Panc1 (cell line): Measurements from ENCODE around the gene KRTAP5-7.

Experiments used
- POLR2AphosphoS5 ChIP-seq: IDR thresholded peaks from 2 replicates; pipeline ENCODE4 v1.6.1; 2012; ENCODE audit warnings: mild to moderate bottlenecking, low read depth, low read length, moderate library complexity
- TF ChIP-seq, protein P1 (sequence below): fragments of 450-650 bp; IDR thresholded peaks from 2 replicates; pipeline ENCODE4 v1.5.1; 2017; ENCODE audit warnings: mild to moderate bottlenecking
- TF ChIP-seq, protein P2 (sequence below), 2 experiments: IDR thresholded peaks; 2 replicates each; pipeline ENCODE4 v1.6.1; 2011 to 2012; ENCODE audit warnings: low read depth in 2 of 2, control low read depth in 1 of 2, low read length in 1 of 2, mild to moderate bottlenecking in 1 of 2, moderate library complexity in 1 of 2; ENCODE audit not compliant: insufficient read depth in 1 of 2

DNA sequence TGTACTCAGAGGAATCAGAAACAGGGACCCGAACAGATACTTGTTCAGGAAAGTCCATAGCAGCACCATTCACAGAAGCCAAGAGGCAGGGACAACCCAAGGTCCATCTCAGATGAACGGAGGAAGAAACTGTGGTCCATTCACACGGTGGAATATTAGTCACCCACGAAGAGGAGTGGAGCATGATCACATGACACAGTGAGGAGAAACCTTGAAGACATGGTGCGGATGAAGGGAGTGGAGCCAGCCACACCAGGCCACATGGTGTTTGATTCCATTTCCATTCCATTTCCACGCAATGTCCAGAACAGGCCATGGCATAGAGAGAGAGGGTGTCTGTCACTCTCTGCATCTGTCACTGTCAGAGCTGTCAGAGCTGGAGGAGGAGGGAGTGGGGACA is 43.4 kb upstream of the KRTAP5-7 start:
- TF ChIP-seq, protein P1, sequence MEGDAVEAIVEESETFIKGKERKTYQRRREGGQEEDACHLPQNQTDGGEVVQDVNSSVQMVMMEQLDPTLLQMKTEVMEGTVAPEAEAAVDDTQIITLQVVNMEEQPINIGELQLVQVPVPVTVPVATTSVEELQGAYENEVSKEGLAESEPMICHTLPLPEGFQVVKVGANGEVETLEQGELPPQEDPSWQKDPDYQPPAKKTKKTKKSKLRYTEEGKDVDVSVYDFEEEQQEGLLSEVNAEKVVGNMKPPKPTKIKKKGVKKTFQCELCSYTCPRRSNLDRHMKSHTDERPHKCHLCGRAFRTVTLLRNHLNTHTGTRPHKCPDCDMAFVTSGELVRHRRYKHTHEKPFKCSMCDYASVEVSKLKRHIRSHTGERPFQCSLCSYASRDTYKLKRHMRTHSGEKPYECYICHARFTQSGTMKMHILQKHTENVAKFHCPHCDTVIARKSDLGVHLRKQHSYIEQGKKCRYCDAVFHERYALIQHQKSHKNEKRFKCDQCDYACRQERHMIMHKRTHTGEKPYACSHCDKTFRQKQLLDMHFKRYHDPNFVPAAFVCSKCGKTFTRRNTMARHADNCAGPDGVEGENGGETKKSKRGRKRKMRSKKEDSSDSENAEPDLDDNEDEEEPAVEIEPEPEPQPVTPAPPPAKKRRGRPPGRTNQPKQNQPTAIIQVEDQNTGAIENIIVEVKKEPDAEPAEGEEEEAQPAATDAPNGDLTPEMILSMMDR, result no peak
- no peak for TF ChIP-seq POLR2AphosphoS5
- TF ChIP-seq, protein P2, sequence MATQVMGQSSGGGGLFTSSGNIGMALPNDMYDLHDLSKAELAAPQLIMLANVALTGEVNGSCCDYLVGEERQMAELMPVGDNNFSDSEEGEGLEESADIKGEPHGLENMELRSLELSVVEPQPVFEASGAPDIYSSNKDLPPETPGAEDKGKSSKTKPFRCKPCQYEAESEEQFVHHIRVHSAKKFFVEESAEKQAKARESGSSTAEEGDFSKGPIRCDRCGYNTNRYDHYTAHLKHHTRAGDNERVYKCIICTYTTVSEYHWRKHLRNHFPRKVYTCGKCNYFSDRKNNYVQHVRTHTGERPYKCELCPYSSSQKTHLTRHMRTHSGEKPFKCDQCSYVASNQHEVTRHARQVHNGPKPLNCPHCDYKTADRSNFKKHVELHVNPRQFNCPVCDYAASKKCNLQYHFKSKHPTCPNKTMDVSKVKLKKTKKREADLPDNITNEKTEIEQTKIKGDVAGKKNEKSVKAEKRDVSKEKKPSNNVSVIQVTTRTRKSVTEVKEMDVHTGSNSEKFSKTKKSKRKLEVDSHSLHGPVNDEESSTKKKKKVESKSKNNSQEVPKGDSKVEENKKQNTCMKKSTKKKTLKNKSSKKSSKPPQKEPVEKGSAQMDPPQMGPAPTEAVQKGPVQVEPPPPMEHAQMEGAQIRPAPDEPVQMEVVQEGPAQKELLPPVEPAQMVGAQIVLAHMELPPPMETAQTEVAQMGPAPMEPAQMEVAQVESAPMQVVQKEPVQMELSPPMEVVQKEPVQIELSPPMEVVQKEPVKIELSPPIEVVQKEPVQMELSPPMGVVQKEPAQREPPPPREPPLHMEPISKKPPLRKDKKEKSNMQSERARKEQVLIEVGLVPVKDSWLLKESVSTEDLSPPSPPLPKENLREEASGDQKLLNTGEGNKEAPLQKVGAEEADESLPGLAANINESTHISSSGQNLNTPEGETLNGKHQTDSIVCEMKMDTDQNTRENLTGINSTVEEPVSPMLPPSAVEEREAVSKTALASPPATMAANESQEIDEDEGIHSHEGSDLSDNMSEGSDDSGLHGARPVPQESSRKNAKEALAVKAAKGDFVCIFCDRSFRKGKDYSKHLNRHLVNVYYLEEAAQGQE (IDR thresholded peaks at IDR 0.05; ENCODE audit: insufficient read depth in 1 of 2, low read depth in 2 of 2, low read length in 1 of 2), result no peak
